OCI-LY3 (cell line): ENCODE data around the gene JMJD7.

ENCODE experiments used
- EZH2phosphoT487 ChIP-seq: fragments of 200-600 bp; shearing (Covaris generic); IDR thresholded peaks from 2 replicates; pipeline ENCODE4 v1.6.1; 2018; ENCODE audit warnings: antibody characterized with exemption, mixed run types, low read depth
- TF ChIP-seq, protein P1 (sequence below): fragments of 200-600, 300-600 bp; sonication (generic); IDR thresholded peaks from 2 replicates; pipeline ENCODE4 v1.5.1; 2014; ENCODE audit warnings: antibody characterized with exemption, low read length, low read depth

DNA sequence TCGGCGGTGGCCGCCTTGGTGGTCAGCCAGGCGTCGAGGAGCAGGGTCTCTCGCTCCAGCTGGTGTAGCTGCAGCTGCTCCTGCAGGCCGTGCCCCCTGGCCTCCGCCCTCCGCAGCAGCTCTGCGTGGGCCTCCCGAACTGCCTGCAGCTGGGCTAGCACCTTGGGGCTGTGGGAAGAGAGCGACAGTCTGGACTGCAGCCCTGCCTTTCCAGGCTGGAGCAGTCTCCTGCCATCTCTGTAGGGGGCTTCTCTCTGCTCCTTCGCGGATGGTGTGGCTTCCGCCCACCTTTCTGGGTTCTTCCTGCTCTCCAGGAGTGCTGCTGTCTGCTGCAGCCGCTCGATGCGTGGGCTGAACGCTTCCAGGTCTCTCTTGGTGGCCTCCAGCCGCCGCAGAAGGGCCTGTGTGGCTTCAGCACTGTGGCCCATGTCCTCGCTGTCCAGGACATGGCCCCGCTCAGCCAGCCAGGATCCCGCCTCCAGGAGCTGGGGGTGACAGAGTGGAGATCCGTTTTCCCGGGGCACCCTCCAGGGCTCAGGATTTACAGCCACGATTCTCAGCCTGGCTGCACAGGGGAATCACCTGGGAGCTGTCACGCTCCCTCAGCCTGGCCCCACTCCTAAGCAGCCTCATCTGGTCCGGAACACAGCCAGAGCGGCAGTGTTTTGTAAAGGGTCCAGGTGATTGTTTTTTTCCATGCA, 27.5 kb downstream of the JMJD7 start:
- TF ChIP-seq, protein P1, sequence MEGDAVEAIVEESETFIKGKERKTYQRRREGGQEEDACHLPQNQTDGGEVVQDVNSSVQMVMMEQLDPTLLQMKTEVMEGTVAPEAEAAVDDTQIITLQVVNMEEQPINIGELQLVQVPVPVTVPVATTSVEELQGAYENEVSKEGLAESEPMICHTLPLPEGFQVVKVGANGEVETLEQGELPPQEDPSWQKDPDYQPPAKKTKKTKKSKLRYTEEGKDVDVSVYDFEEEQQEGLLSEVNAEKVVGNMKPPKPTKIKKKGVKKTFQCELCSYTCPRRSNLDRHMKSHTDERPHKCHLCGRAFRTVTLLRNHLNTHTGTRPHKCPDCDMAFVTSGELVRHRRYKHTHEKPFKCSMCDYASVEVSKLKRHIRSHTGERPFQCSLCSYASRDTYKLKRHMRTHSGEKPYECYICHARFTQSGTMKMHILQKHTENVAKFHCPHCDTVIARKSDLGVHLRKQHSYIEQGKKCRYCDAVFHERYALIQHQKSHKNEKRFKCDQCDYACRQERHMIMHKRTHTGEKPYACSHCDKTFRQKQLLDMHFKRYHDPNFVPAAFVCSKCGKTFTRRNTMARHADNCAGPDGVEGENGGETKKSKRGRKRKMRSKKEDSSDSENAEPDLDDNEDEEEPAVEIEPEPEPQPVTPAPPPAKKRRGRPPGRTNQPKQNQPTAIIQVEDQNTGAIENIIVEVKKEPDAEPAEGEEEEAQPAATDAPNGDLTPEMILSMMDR: no peak
- no peak for TF ChIP-seq EZH2phosphoT487
